ENCODE measurements around the gene ARPC1B.

- no peak for TF ChIP-seq CTCF (conservative IDR thresholded peaks at IDR 0.05; ENCODE audit: low read depth in 2 of 2)
- TF ChIP-seq EZH2 (IDR thresholded peaks at IDR 0.05; ENCODE audit: low read depth, unreplicated experiment) = no peak
- no peak for TF ChIP-seq POLR2AphosphoS5 (IDR thresholded peaks at IDR 0.05; ENCODE audit: low read depth)
Measured at GRCh38 chr7:99403764-99404163, 29.2 kb downstream of the ARPC1B start.

Measured in GM23338 (cell line).